ENCODE results near the gene TNRC6B. TPM values are rescaled to one million over a fixed set of nuclear protein-coding genes. Genes with fewer than 3 reads are reported as not detected.

Gene TNRC6B
- total RNA-seq, 1 donor from 2014 or later, result 19.3 TPM

- ATAC-seq, result no peak
Observed at GRCh38 chr22:40240160-40240559, 62.4 kb downstream of the TNRC6B start.

GRCh38 chr22:40240686-40241085 is 63.0 kb downstream of the TNRC6B start:
- ATAC-seq, result no peak

DNA sequence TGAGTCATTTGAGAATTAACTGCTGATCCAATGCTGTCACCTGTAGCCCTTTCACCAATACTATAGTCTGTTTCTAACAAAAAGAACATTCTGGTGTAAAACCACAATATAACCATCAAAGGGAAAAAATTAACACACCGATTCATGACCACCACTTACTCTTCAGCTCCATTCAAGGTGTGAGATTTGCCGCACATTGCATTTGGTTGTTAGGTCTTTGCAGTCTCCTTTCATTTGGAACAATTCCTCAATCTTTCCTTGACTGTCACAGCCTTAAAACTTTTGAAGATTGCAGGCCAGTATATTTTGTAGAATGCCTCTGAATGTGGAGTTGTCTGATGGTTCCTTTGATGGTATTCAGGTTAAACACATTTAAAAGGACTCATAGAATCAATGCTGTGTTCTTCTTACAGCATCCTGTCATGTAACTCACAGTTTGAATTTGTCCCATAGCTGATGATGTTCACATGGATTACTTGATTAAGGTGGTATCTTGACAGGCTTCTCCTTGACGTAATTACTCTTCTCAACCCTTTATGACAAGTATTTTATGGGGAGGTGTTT is 63.6 kb downstream of the TNRC6B start:
- no peak for ATAC-seq

DNA sequence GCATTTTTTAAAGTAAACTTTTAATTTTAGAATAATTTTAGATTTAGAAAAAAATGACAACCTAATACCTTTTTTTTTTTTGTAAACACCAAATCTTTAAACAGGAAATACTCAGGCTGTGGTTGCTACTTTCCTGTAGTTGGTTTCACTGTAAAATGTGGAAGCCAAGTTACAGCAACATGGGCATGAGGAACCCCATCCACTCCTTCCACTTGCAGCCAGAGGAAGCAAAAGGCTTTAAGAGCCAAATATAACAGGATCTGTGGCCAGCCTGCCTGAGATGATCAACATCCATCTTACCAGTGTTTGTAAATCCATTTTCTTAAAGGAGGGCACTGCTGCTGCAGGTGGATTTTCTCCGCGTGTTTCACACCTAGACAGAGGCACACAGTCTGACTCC is 66.2 kb downstream of the TNRC6B start:
- ATAC-seq, result no peak

- no peak for ATAC-seq
Observed at GRCh38 chr22:40244586-40244985, 66.9 kb downstream of the TNRC6B start.

DNA sequence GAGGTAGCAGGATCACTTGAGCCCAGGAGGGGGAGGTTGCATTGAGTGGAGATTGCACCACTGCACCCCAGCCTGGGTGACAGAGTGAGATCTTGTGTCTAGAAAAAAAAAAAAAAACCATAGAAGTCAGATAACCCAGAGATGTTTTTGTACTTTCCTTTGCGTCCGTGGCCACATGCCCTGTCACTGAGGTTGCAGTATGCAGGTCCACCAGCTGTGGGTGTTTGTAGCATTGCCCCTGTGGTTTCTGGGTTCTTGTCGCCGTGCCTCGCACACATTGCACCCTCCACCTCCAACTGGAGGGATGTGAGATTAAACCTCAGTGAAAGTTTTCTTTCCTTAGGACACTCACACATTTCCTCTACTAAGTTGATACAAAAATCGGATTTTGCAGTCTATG is 70.3 kb downstream of the TNRC6B start:
- ATAC-seq, result no peak

DNA sequence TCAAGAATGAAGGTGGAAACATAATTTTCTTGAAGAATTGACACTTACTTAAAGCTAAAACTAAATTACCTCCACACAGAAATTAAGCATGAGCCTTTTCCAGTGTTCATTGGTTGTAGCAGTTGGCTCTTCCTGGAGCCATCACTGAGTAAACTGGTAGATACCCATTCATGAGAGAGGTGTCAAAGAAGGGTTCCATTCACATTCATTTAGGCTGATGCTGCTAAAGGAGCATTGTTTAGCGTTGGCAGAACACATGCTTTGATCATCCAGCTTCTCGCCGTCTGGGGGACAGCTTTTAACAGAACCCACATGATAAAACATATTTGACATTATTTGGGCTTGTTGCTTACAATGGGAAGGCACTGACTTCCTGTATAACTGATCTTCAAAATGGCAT is 71.6 kb downstream of the TNRC6B start:
- ATAC-seq, result no peak

DNA sequence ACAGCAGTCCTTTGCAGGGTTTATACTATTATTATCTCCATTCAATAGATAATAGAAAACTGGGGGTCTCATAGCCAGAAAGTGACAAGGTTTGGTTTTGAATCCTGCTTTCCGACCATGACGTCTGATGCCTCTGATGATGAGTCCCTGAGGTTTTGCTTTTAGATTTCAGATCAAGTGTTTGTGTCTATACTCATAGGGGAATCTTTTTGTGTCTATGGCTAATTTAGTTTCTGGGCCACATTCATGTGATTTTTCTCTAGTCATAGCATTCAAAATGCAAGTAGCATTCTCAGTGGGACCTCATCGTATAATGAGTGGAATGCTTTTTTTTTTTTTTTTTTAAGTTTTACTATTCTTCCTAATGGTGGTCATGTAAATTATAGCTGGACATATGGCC is 72.9 kb downstream of the TNRC6B start:
- ATAC-seq, result no peak

DNA sequence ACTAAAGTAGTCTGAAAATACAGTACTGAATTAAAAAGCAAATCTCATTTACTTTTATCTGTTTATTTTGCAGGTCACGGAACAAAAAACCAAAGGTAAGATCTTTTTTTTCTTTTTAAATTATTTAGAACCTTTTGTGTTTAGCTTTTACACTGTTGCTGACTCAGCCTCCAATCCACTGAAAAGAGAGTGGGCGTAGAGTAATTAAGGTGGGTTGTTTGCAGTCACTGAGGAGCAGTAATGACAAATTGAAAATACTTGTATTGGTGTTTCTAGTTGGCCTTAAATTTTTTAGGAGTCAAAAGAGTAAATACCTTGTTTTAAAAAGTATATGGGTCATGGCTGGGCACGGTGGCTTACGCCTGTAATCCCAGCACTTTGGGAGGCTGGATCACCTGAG is 73.4 kb downstream of the TNRC6B start:
- ATAC-seq, result no peak

- ATAC-seq, result no peak
Observed at GRCh38 chr22:40252146-40252545, 74.4 kb downstream of the TNRC6B start.

DNA sequence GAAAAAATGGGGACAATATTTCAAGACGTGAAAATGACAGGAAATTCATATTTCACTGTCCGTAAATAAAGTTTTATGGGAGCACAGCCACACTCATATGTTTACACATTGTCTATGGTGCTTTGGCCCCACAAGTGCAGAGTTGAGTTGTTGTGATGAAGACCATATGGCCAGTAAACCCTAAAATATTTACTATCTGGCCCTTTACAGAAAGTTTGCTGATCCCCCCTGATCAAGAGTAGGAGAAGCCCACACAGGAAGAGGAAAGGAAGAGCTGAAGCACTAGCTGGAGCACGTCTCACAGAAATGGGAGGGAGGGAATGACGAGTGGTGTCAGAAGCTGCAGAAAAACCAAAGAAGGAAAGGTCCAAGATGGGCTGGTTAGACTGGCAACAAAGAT is 78.8 kb downstream of the TNRC6B start:
- ATAC-seq, result no peak

GRCh38 chr22:40258017-40258416 is 80.3 kb downstream of the TNRC6B start:
- no peak for ATAC-seq

DNA sequence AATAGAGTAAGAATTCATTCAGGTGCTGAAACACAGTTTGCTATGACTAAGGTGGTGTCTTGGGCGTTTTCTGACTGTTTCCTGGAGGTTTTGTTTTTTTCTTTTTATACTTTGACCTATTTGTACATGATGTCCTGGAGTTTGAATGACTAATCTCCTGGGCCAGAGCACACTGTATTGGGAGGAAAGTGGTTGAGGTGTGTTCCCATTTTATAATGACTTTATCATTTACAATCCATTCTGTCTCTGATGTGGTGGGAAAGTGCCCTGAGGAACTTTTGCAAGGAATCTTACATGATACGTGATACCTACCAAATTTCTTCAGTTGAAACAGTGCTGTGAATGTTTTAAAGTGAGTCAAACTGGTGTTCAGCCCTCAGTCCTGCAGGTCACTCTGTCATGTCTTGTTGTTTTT is 80.8 kb downstream of the TNRC6B start:
- ATAC-seq, result peak; percentile 86

- no peak for ATAC-seq
Observed at GRCh38 chr22:40261783-40262182, 84.1 kb downstream of the TNRC6B start.

GRCh38 chr22:40263191-40263590 is 85.5 kb downstream of the TNRC6B start:
- no peak for ATAC-seq

- ATAC-seq, result no peak
Observed at GRCh38 chr22:40265783-40266182, 88.1 kb downstream of the TNRC6B start.

DNA sequence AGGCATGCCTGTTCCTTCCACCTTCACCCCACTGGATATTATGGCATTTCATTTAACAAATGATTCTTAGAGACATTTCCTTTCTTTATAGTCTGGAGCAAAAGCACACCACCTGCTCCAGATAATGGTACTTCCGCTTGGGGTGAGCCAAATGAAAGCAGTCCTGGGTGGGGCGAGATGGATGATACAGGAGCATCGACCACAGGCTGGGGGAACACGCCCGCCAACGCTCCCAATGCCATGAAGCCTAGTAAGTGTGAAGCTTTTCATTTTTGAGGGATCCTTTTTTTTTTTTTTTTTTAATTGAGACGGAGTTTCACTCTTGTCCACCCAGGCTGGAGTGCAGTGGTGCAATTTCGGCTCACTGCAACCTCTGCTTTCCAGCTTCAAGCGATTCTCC is 92.3 kb downstream of the TNRC6B start:
- ATAC-seq, result no peak

GRCh38 chr22:40270748-40271373 is 93.1 kb downstream of the TNRC6B start:
- no peak for ATAC-seq

- no peak for ATAC-seq
Observed at GRCh38 chr22:40271440-40271839, 93.7 kb downstream of the TNRC6B start.

GRCh38 chr22:40273319-40273718 is 95.6 kb downstream of the TNRC6B start:
- ATAC-seq, result no peak

GRCh38 chr22:40276996-40277823 is 99.5 kb downstream of the TNRC6B start:
- ATAC-seq, result no peak

DNA sequence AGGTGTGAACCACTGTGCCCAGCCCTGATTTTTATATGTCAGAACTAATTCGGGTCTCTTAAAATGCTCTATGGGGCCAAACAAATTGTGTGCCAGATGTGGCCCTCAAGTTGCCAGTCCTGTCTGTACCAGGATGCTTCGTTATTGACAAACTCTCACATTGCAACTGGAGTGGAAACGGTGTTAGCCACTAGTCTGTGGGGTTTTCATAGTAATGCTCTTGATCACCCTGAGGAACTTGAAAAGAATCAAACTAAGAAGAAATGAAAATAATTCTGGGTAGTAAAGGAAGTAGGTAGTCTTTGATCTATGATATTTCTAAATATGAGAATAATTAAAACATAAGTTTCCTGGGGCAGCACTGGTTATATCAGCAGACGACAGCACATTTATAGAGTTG is 101.3 kb downstream of the TNRC6B start:
- no peak for ATAC-seq

GRCh38 chr22:40281717-40282116 is 104.0 kb downstream of the TNRC6B start:
- peak; percentile 93 for ATAC-seq

GRCh38 chr22:40285513-40285912 is 107.8 kb downstream of the TNRC6B start:
- ATAC-seq, result no peak
